SH-SY5Y (cell line): ENCODE data around the gene TPP2.

Source experiments
- GATA2 ChIP-seq: IDR thresholded peaks from 2 replicates; pipeline ENCODE4 v1.6.1; 2011; ENCODE audit warnings: mild to moderate bottlenecking, low read depth, low read length
- GATA3 ChIP-seq: IDR thresholded peaks from 2 replicates; pipeline ENCODE4 v1.6.1; 2011; ENCODE audit warnings: low read depth, mild to moderate bottlenecking, low read length, moderate library complexity

- TF ChIP-seq GATA2 = no peak
- no peak for TF ChIP-seq GATA3
These were observed 30.3 kb upstream of the TPP2 start for GRCh38 chr13:102566513-102566912.
